Testis (tissue), 2 donors: ENCODE measurements around the gene NUAK1.

Experiments
- POLR2A ChIP-seq: fragments of 450-650 bp; IDR thresholded peaks from one replicate; pipeline ENCODE4 v1.6.1; 2017; ENCODE audit warnings: antibody characterized with exemption, mild to moderate bottlenecking, moderate library complexity
- TF ChIP-seq, protein P1 (sequence below), 3 experiments: fragments of 450-650 bp in 2 of 3; fragments of 200-600 bp in 1 of 3; sonication (generic) in 1 of 3; IDR thresholded peaks; one replicate each; pipeline ENCODE4 v1.5.1; 2016 to 2019; ENCODE audit warnings: antibody characterized with exemption in 3 of 3, mild to moderate bottlenecking in 2 of 3, moderate library complexity in 1 of 3

DNA sequence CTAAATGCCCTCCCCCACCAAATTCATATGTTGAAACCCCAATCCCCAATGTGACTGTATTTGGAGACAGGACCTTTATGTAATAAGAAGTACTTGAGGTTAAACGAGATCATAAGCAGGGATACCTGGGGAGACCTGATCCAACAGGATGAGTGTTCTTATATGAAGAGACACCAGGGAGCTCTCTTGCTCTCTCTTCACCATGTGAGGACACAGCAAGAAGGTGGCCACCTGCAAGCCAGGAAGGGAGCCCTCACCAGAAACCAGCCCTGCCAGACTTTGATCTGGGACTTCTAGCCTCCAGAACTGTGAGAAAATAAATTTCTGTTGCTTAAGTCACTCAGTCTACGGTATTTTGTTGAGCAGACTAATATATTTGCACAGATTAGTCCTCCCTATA, 113.6 kb downstream of the NUAK1 start:
- TF ChIP-seq, protein P1, sequence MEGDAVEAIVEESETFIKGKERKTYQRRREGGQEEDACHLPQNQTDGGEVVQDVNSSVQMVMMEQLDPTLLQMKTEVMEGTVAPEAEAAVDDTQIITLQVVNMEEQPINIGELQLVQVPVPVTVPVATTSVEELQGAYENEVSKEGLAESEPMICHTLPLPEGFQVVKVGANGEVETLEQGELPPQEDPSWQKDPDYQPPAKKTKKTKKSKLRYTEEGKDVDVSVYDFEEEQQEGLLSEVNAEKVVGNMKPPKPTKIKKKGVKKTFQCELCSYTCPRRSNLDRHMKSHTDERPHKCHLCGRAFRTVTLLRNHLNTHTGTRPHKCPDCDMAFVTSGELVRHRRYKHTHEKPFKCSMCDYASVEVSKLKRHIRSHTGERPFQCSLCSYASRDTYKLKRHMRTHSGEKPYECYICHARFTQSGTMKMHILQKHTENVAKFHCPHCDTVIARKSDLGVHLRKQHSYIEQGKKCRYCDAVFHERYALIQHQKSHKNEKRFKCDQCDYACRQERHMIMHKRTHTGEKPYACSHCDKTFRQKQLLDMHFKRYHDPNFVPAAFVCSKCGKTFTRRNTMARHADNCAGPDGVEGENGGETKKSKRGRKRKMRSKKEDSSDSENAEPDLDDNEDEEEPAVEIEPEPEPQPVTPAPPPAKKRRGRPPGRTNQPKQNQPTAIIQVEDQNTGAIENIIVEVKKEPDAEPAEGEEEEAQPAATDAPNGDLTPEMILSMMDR (IDR thresholded peaks at IDR 0.05): no peak
- no peak for TF ChIP-seq POLR2A
